ENCODE measurements around the gene SOD3.

DNA sequence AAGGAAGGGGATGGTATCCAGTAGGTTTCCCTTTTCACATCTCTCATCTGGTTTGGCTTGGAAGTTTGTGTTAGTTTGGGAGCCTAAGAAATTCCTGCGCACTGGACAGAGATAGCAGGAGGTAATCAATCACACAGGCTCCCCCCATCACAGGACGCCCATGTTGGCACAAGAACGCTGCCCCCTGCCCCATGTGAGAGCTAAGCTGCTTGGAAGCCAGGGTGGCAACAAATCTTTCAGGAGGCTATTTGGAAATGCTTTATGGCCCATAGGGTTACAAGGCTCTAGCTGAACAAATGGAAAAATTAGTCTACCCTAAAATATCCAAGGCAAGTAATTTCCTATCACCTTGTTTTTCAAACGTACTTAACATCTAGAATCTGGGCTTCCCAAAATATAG, 54.0 kb downstream of the SOD3 start:
- TF ChIP-seq GATA2 (IDR thresholded peaks at IDR 0.05; ENCODE audit: low read depth, low read length) (no peak), GATA3 (IDR thresholded peaks at IDR 0.05; ENCODE audit: low read depth, low read length) (no peak)
